BE2C (cell line): Measurements from ENCODE around the gene FAM210B.
A peak's percentile ranks its signal among the peaks of the same experiment; 100 is the strongest.
"Not testable (repeated sequence)": the region's sequence is repeated elsewhere in the genome, so short reads cannot be mapped to it uniquely, and the experiment has no call there.

Experiments
- DNase-seq: peaks from one replicate; pipeline ENCODE4 v3.0.0-alpha.2; 2020
- H3K27me3 ChIP-seq: fragments of 250-450 bp; sonication (Bioruptor Pico); 2 replicates; pipeline ENCODE4 v1.5.1; 2020; ENCODE audit warnings: mild to moderate bottlenecking
- H3K36me3 ChIP-seq: fragments of 250-450 bp; sonication (Bioruptor Pico); 2 replicates; pipeline ENCODE4 v1.5.1; 2020; ENCODE audit warnings: mild to moderate bottlenecking
- H3K4me1 ChIP-seq: fragments of 250-450 bp; sonication (Bioruptor Pico); 2 replicates; pipeline ENCODE4 v1.5.1; 2020
- H3K4me3 ChIP-seq: 2 replicates; pipeline ENCODE4 v1.5.1; 2011; ENCODE audit warnings: low read depth, low read length
- H3K9me3 ChIP-seq: fragments of 250-450 bp; sonication (Bioruptor Pico); 2 replicates; pipeline ENCODE4 v1.5.1; 2020
- TF ChIP-seq, protein P1 (sequence below): IDR thresholded peaks from 2 replicates; pipeline ENCODE4 v1.5.1; 2012; ENCODE audit warnings: mild to moderate bottlenecking, low read depth, low read length

FAM210B gene

DNA sequence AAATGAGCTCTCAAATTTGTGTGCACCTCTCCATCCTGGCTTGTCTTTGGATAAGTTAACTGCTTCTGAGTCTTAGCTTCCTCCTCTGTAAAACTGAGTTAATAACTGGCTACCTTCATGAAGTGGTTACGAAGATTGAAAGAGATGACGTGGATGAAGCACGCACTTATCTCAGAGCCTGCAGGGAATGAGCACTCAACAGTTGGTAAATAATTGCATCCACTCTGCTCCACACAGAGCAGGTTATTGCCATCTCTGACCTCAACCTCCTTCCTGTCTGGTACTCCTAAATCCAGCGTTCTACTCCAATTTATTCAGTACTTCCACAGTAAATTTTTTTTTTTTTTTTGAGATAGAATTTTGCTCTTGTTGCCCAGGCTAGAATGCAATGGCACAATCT, 26.4 kb downstream of the FAM210B start:
- no peaks in the 10 kb centered on the region for H3K9me3 ChIP-seq
- DNase-seq, result no peak
- TF ChIP-seq, protein P1, sequence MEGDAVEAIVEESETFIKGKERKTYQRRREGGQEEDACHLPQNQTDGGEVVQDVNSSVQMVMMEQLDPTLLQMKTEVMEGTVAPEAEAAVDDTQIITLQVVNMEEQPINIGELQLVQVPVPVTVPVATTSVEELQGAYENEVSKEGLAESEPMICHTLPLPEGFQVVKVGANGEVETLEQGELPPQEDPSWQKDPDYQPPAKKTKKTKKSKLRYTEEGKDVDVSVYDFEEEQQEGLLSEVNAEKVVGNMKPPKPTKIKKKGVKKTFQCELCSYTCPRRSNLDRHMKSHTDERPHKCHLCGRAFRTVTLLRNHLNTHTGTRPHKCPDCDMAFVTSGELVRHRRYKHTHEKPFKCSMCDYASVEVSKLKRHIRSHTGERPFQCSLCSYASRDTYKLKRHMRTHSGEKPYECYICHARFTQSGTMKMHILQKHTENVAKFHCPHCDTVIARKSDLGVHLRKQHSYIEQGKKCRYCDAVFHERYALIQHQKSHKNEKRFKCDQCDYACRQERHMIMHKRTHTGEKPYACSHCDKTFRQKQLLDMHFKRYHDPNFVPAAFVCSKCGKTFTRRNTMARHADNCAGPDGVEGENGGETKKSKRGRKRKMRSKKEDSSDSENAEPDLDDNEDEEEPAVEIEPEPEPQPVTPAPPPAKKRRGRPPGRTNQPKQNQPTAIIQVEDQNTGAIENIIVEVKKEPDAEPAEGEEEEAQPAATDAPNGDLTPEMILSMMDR, result no peak
- H3K27me3 ChIP-seq, result no peaks in the 10 kb centered on the region
- H3K36me3 ChIP-seq, result peaks cover 85% of the 10 kb centered on the region
- H3K4me3 ChIP-seq, result no peak overlapping the region
- H3K4me1 ChIP-seq, result no peaks in the 10 kb centered on the region

GRCh38 chr20:56386219-56386618, 27.4 kb downstream of the FAM210B start:
- DNase-seq, result no peak
- Histone ChIP-seq H3K4me1 (no peaks in the 10 kb centered on the region), H3K36me3 (peaks cover 83% of the 10 kb centered on the region), H3K27me3 (no peaks in the 10 kb centered on the region), H3K4me3 (no peak overlapping the region), H3K9me3 (no peaks in the 10 kb centered on the region)
- TF ChIP-seq, protein P1, result no peak

GRCh38 chr20:56388882-56389281, 30.1 kb downstream of the FAM210B start:
- Histone ChIP-seq H3K4me1 (peaks cover 4% of the 10 kb centered on the region; the same call in 1 of the 2 replicates), H3K36me3 (peaks cover 63% of the 10 kb centered on the region), H3K4me3 (no peak overlapping the region), H3K9me3 (no peaks in the 10 kb centered on the region), H3K27me3 (no peaks in the 10 kb centered on the region)
- DNase-seq, result no peak
- TF ChIP-seq, protein P1, result no peak

GRCh38 chr20:56389807-56390206, 31.0 kb downstream of the FAM210B start:
- DNase-seq, result no peak
- Histone ChIP-seq H3K4me3 (no peak overlapping the region), H3K9me3 (no peaks in the 10 kb centered on the region), H3K27me3 (no peaks in the 10 kb centered on the region), H3K36me3 (peaks cover 56% of the 10 kb centered on the region), H3K4me1 (peaks cover 4% of the 10 kb centered on the region; the same call in 1 of the 2 replicates)
- TF ChIP-seq, protein P1, result no peak

- H3K27me3 ChIP-seq, H3K9me3 ChIP-seq, DNase-seq, H3K4me1 ChIP-seq: not testable (repeated sequence)
- peaks cover 54% of the 10 kb centered on the region for H3K36me3 ChIP-seq
- peak overlapping the region; percentile 99 for H3K4me3 ChIP-seq
Measured at GRCh38 chr20:56390396-56390795, 31.6 kb downstream of the FAM210B start.

- TF ChIP-seq, protein P1, result no peak
- H3K9me3 ChIP-seq, result no peaks in the 10 kb centered on the region
- DNase-seq, result no peak
- H3K36me3 ChIP-seq, result peaks cover 54% of the 10 kb centered on the region
- H3K4me1 ChIP-seq, result peaks cover 4% of the 10 kb centered on the region; the same call in 1 of the 2 replicates
- H3K4me3 ChIP-seq, result peak overlapping the region; percentile 99
- H3K27me3 ChIP-seq, result no peaks in the 10 kb centered on the region
Measured at GRCh38 chr20:56391037-56391436, 32.3 kb downstream of the FAM210B start.
